Neural progenitor cell (in vitro differentiated cells): ENCODE measurements around the gene ADCY7. TPM values are rescaled to one million over a fixed set of nuclear protein-coding genes. Genes with fewer than 3 reads are reported as not detected.

Source experiments
- DNase-seq: peaks from one replicate; pipeline ENCODE4 v3.0.0-alpha.2; 2016; ENCODE audit warnings: low spot score
- H2AFZ ChIP-seq: fragments of 200-600 bp; sonication (generic); replicated peaks from 2 replicates; pipeline ENCODE4 v1.6.1; 2016; ENCODE audit warnings: antibody characterized with exemption
- H3F3A ChIP-seq: fragments of 200-600 bp; sonication (generic); 2 replicates; pipeline ENCODE4 v1.6.1; 2016; ENCODE audit warnings: antibody characterized with exemption, low read depth
- H3K27ac ChIP-seq: fragments of 200-600 bp; sonication (generic); 2 replicates; pipeline ENCODE4 v1.5.1; 2016; ENCODE audit warnings: mild to moderate bottlenecking
- H3K27me3 ChIP-seq: fragments of 200-600 bp; sonication (generic); 2 replicates; pipeline ENCODE4 v1.6.1; 2016; ENCODE audit warnings: mild to moderate bottlenecking, moderate library complexity
- H3K36me3 ChIP-seq: fragments of 200-600 bp; sonication (generic); 2 replicates; pipeline ENCODE4 v1.5.1; 2016
- H3K4me1 ChIP-seq: fragments of 200-600 bp; sonication (generic); 2 replicates; pipeline ENCODE4 v1.6.1; 2016; ENCODE audit warnings: mixed run types
- H3K4me2 ChIP-seq: fragments of 200-600 bp; sonication (generic); 2 replicates; pipeline ENCODE4 v1.6.1; 2016
- H3K4me3 ChIP-seq: fragments of 200-600 bp; sonication (generic); 2 replicates; pipeline ENCODE4 v1.5.1; 2016
- H3K79me2 ChIP-seq: fragments of 200-600 bp; sonication (generic); 2 replicates; pipeline ENCODE4 v1.6.1; 2016; ENCODE audit warnings: low read depth
- H3K9ac ChIP-seq: fragments of 200-600 bp; sonication (generic); 2 replicates; pipeline ENCODE4 v1.6.1; 2016
- H3K9me3 ChIP-seq: fragments of 200-600 bp; sonication (generic); 2 replicates; pipeline ENCODE4 v1.5.1; 2016; ENCODE audit warnings: low read depth
- H4K20me1 ChIP-seq: fragments of 200-600 bp; sonication (generic); 2 replicates; pipeline ENCODE4 v1.6.1; 2016; ENCODE audit warnings: low read depth
- H3K27ac Mint-ChIP-seq: 3 replicates; pipeline ENCODE4 v1.8.0; 2021; ENCODE audit warnings: mixed read lengths
- H3K27me3 Mint-ChIP-seq: 2 replicates; pipeline ENCODE4 v1.8.0; 2022; ENCODE audit warnings: low read depth, mild to moderate bottlenecking, inconsistent platforms, moderate library complexity, mixed read lengths; ENCODE audit not compliant: insufficient read depth
- H3K36me3 Mint-ChIP-seq: 3 replicates; pipeline ENCODE4 v1.8.0; 2021; ENCODE audit warnings: mixed read lengths
- H3K4me1 Mint-ChIP-seq: 3 replicates; pipeline ENCODE4 v1.8.0; 2021; ENCODE audit warnings: mixed read lengths
- H3K4me3 Mint-ChIP-seq: 3 replicates; pipeline ENCODE4 v1.8.0; 2021; ENCODE audit warnings: mild to moderate bottlenecking, moderate library complexity, mixed read lengths
- H3K9me3 Mint-ChIP-seq: 3 replicates; pipeline ENCODE4 v1.8.0; 2020; ENCODE audit warnings: mixed read lengths
- EZH2 ChIP-seq: fragments of 200-600 bp; sonication (generic); IDR thresholded peaks from 2 replicates; pipeline ENCODE4 v1.6.1; 2017; ENCODE audit warnings: antibody characterized with exemption, mild to moderate bottlenecking, moderate library complexity
- EZH2phosphoT487 ChIP-seq: fragments of 200-600 bp; sonication (generic); IDR thresholded peaks from 2 replicates; pipeline ENCODE4 v1.6.1; 2017; ENCODE audit warnings: antibody characterized with exemption
- total RNA-seq: library from RNA; depleted of rRNA; stranded (reverse); fragments of >200 nt; gene quantifications from 2 replicates; pipeline ENCODE4 v1.2.3, GENCODE V29; 2015; ENCODE audit warnings: low replicate concordance
- TF ChIP-seq, protein P1 (sequence below): fragments of 200-600 bp; sonication (generic); IDR thresholded peaks from 2 replicates; pipeline ENCODE4 v1.5.1; 2017; ENCODE audit warnings: antibody characterized with exemption, mild to moderate bottlenecking

The ADCY7 gene
- total RNA-seq, 1 donor from 2014 or later, result 2.5 TPM

- Mint-ChIP-seq H3K9me3 (no peaks in the 10 kb centered on the region), H3K4me1 (peaks cover under 1% of the 10 kb centered on the region), H3K4me3 (no peak overlapping the region), H3K27me3 (peaks cover 3% of the 10 kb centered on the region), H3K36me3 (peaks cover 24% of the 10 kb centered on the region), H3K27ac (no peak overlapping the region)
- TF ChIP-seq EZH2 (no peak), EZH2phosphoT487 (no peak)
- TF ChIP-seq, protein P1, sequence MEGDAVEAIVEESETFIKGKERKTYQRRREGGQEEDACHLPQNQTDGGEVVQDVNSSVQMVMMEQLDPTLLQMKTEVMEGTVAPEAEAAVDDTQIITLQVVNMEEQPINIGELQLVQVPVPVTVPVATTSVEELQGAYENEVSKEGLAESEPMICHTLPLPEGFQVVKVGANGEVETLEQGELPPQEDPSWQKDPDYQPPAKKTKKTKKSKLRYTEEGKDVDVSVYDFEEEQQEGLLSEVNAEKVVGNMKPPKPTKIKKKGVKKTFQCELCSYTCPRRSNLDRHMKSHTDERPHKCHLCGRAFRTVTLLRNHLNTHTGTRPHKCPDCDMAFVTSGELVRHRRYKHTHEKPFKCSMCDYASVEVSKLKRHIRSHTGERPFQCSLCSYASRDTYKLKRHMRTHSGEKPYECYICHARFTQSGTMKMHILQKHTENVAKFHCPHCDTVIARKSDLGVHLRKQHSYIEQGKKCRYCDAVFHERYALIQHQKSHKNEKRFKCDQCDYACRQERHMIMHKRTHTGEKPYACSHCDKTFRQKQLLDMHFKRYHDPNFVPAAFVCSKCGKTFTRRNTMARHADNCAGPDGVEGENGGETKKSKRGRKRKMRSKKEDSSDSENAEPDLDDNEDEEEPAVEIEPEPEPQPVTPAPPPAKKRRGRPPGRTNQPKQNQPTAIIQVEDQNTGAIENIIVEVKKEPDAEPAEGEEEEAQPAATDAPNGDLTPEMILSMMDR, result no peak
- no peak overlapping the region for H3K27ac ChIP-seq
- peaks cover 3% of the 10 kb centered on the region for H3F3A ChIP-seq
- H3K27me3 ChIP-seq, result no peaks in the 10 kb centered on the region
- no peak for DNase-seq
- no peaks in the 10 kb centered on the region for H3K4me1 ChIP-seq
- no peak overlapping the region for H3K4me2 ChIP-seq
- no peak overlapping the region for H3K9ac ChIP-seq
- no peaks in the 10 kb centered on the region for H3K79me2 ChIP-seq
- H3K9me3 ChIP-seq, result no peaks in the 10 kb centered on the region
- no peaks in the 10 kb centered on the region for H4K20me1 ChIP-seq
- no peak overlapping the region for H3K4me3 ChIP-seq
- H3K36me3 ChIP-seq, result peaks cover 7% of the 10 kb centered on the region
- H2AFZ ChIP-seq, result no peak overlapping the region
Measured at GRCh38 chr16:50315346-50315997, 49.1 kb downstream of the ADCY7 start.

DNA sequence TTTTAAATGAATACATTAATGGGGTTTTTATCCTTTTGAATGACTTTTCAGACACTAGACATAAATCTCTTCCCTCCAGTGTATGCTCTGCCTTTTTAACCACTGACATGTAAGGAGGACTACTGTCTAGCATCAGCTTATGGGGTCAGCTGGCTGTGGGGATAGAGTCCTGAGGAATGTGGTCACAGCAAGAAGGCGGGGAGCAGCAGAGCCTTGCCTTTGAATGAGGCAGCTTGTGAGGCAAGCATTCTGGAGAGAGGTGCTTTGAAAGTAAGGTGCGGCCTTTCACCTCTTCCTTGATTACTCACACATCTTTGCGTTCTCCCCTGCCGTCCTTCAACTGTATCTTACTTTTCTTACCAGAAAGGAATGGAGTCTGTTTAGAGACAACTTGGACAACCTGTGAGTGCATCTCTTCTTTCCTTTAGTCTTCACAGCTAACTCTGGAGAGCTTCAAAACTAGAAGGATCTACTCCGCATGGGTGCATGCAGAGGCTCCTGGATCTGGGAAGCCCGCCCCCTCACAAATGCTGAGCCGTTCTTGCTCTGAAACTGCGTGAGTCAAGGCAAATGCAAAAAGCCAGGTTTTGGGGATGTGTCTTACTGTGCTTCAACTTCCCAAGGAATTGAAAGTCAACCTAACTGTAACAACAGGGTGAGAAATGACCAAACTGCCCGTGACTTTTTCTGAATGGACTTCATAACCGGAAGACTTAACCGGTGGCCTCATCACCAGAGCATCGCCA is 49.9 kb downstream of the ADCY7 start:
- Histone ChIP-seq H3K79me2 (no peaks in the 10 kb centered on the region), H3K36me3 (peaks cover 7% of the 10 kb centered on the region), H3K27me3 (no peaks in the 10 kb centered on the region), H3K4me1 (no peaks in the 10 kb centered on the region), H3F3A (peaks cover 3% of the 10 kb centered on the region), H3K9me3 (no peaks in the 10 kb centered on the region), H3K4me3 (no peak overlapping the region), H2AFZ (no peak overlapping the region), H3K4me2 (no peak overlapping the region), H4K20me1 (no peaks in the 10 kb centered on the region), H3K9ac (no peak overlapping the region), H3K27ac (no peak overlapping the region)
- TF ChIP-seq EZH2phosphoT487 (no peak), EZH2 (no peak)
- TF ChIP-seq, protein P1, result no peak
- Mint-ChIP-seq H3K4me1 (no peaks in the 10 kb centered on the region), H3K27me3 (peaks cover 3% of the 10 kb centered on the region), H3K9me3 (no peaks in the 10 kb centered on the region), H3K36me3 (peaks cover 28% of the 10 kb centered on the region), H3K4me3 (no peak overlapping the region), H3K27ac (no peak overlapping the region)
- no peak for DNase-seq

GRCh38 chr16:50316848-50317630 is 50.7 kb downstream of the ADCY7 start:
- Mint-ChIP-seq H3K36me3 (peaks cover 32% of the 10 kb centered on the region), H3K4me3 (no peak overlapping the region), H3K4me1 (no peaks in the 10 kb centered on the region), H3K9me3 (no peaks in the 10 kb centered on the region), H3K27ac (no peak overlapping the region), H3K27me3 (peaks cover 3% of the 10 kb centered on the region)
- Histone ChIP-seq H3K4me3 (no peak overlapping the region), H3K79me2 (no peaks in the 10 kb centered on the region), H4K20me1 (no peaks in the 10 kb centered on the region), H3K4me1 (no peaks in the 10 kb centered on the region), H3K27me3 (no peaks in the 10 kb centered on the region), H3K9me3 (no peaks in the 10 kb centered on the region), H3F3A (peaks cover 3% of the 10 kb centered on the region), H3K36me3 (peaks cover 7% of the 10 kb centered on the region), H2AFZ (no peak overlapping the region), H3K27ac (no peak overlapping the region), H3K9ac (no peak overlapping the region), H3K4me2 (no peak overlapping the region)
- TF ChIP-seq EZH2phosphoT487, result no peak
- TF ChIP-seq EZH2, result no peak
- TF ChIP-seq, protein P1, result no peak
- no peak for DNase-seq
